Stimulated activated CD8-positive, alpha-beta memory T cell treated with anti-CD3 and anti-CD28 coated beads, Interleukin-15, amount 100 ng/mL, for 4 hours (primary cell): Measurements from ENCODE around the gene LBX2.
"Not testable (repeated sequence)": the region's sequence is repeated elsewhere in the genome, so short reads cannot be mapped to it uniquely, and the experiment has no call there.

Source experiments
- DNase-seq, 2 donors: peaks; one replicate each; pipeline ENCODE4 v3.0.0-alpha.2; 2020; ENCODE audit warnings: low read depth in 2 of 2

The LBX2 gene

DNA sequence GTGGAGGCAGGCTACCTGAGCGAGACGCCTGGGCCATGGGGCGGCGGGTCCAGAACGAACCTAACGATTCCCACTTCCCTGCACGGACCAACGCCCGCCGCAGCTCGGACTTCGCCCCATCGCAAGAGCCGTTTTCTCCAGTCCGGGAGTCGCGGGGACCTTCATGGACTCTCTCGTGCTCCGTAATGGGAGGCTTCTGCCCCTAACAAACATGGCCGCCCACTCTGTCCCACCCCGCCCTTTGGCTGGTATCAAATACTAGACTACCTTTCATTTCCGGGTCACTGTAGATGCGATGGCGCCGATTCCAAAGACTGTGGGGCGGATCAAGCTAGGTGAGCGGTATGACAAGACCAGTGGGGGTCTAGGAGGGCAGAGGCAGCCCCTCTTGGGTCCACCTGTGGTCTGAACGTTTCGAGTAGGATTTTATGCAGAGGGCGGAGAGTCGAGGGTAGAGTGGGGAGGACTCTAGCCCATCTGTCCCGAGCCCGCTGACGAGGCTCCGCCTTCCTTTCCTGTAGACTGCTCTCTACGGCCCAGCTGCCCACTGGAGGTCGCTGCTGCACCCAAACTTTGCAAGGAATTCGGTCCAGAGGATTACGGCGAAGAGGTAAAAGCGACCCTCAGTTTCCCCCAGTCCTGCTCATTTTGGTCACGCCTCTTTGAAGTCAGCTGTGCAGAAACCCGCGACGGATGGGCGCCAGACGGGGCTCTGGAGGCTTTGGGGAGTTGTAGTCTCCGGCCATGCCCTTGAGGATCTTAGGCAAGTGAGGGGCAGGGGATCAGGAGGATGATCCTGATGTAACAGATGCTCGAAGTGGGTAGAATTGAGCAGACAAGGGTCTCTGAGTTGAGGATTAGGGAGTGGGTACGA is 16.4 kb downstream of the LBX2 start, which contains the start of the genes CCDC142 and TTC31:
TSS of gene CCDC142 (minus strand) at position 198 of the 874 bp plus-strand sequence. CDS start at position 37, 161 bp downstream.
TSS of gene TTC31 (plus strand) at position 281 of the 874 bp plus-strand sequence. CDS start at position 296, 15 bp downstream.
- peak; percentile 84 to 91 for DNase-seq

DNA sequence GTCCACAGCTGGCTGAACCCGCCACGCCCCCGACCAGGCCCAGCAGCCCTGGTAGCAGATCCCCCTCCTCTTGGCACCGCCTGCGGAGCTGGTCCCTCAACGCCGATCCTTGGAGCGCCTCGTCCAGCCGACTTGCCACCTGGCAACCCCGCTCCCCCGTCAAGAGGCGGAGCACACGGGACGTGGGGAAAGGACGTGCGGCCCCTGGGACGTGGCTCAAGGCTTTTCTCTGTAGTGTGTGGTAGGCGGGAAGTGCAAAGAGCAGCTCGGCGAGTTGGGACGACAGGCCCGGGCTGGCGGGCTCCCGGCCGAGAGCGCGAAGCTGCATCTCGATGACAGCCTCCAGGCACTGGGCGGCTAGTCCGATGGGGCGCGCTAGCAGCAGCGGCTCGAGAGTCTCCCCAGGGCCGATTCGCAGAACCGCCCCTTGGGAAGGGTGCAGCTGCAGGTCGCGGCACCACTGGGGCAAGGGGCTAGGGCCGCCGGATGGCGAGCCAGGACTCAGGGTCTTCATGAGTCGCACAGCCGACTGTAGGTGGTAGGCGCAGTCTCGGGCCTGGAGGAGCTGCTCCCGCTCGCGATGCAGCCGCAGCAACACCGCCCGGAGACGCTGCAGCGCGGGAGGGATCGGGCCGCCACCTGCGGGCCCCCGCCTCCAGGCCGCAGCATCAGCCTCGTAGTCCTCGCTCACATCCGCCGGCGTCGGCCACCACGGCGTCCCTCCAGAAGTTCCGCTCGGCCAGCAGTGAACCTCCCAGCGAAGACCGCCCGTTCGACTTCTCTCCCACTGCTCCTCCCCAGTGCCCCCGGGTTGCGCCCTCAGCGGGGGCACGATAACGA is 17.2 kb downstream of the LBX2 start:
- DNase-seq, result peak; percentile 19 to 28

DNA sequence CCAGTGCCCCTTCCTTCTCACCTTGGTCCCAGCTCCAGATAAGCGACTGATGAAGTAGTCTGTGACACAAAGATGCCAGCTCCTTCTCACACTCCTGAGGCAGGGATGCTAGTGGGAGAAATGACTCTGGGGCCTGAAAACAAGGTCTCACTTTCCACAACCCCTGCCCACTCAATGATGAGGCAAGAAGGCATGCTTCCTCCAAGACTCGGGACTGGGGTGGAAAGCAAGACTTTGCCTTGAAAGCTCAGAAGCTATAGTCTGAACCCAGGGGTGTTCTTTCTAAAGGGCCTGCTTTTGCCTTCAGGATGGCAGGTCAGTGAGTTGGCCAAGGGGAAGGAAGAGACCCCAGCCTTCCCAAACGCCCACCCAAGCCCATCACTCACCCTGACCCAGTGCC is 18.0 kb downstream of the LBX2 start:
- no peak for DNase-seq

DNA sequence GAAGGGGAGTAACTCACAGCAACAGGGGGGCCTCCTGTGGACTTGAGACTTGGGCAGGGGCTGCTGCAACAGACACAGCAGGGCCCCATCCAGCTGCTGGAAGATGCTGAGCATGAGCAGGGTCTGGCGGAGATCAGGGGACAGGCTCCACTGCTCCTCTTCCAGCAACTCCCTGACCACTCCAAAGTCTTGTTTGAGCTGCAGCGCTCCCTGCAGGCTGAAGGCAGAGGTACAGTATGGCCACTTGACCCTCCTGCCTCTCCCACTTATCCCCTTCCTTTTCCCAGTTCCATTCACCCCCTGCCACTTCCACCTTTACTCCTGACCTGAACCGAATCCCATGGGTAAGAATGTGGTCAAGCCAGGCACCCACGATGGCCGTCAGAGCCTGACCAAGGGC is 24.5 kb downstream of the LBX2 start:
- DNase-seq, result no peak

DNA sequence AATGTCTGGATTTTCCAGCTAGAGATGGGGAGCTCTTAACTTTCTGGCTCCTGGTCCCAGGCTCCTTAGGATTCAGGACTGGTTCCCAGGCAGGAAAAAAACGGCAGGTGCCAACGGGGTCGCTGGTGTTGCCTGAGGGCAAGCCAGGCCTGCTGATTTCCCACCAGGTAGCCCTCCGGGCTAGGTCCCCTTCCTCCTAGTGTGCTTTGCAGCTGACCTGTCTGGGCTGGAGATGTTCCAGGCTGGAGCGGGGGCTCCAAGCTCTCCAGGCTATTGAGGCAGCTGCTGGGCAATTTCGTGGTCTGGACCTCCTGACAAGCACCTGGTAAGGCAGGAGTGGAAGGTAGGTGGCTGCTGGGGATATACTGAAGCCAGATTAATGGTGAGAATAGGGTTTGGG is 24.9 kb downstream of the LBX2 start:
- no peak for DNase-seq

DNA sequence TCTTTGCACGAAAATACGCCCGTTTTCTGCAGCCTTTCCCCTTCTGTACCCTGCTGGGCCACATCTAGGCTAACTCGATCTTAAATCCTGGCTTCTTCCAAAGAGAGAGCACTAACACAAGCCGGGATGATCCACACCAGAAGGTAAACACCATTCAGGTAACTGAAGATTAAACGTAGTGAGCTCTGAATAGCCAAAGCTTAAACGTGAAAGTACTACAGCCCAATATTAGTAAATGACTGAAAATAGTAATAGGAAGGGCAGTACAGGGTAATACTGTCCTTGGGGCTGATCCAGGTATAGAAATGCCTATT is 26.5 kb downstream of the LBX2 start:
- DNase-seq, result no peak

DNA sequence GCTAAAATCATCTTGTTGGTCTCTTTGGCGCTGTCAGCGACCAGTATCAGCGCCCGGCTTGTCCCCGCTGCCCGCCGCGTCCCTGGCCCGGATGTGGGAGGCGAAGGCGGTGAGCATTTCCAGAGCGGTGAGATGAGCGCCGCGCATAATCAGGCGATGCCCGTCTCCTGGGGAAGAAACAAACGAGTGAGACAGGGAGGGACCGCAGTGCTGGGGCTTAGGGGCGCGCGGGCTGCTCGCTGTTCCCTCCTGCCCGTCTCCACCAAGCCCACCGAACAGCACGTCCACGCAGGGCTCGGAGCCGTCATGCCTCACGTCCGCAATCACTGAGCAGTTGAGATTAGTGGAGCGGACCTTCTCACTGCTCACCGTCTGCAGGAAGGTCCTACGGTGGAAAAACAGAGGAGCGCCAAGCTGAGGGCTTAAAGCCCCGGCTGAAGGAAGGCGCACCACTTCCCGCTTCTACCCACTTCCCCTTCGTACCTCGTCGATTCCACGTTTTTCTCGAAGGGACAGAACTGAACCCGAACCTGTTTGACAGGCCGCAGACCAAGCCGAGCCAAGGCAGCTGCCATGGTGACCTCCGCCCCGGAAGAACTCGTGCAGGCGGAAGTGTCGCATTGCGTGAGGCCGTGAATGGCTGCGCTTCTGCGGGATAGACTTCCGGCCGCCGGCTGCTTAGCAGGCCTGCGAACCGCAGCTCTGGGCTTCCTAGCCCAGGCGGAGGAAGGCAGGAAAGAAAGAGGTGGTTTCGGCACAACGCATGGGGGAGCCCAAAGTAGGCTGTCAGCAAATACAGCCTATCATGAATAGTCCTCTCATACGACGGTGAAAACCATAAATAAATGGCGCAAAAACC is 27.1 kb downstream of the LBX2 start, which contains the start of gene MRPL53:
TSS of gene MRPL53 (minus strand) at position 595 of the 859 bp plus-strand sequence. CDS start at position 575, 20 bp downstream.
- DNase-seq, result peak; percentile 85 to 88

DNA sequence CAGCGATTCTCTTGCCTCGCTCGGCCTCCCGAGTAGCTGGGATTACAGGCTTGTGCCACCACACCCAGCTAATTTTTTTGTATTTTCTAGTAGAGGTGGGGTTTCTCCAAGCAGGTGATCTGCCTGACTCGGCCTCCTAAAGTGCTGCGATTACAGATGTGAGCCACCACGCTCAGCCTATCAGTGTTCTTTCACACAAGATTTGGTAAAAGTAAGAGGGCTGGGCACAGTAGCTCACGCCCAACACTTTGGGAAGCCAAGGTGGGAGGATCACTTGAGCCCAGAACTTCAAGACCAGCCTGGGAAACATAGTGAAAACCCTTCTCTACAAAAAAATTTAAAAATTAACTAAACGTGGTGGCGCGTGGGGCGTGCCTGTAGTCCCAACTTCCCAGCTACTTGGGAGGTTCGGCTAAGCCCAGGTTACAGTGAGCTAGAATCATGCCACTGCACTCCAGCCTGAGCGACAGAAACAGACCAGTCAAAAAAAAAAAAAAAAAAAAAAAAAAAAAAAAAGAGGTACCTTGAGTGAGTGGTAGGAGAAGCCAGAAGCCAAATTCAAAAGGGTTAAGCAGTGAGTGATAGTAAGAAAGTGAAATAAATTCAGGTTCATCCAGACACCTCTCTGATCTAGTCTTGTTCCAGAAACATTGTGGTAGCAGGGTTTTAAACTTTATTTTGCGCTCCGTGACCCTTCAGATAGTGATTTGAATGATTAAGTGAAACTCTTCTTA is 27.9 kb downstream of the LBX2 start:
- DNase-seq, result no peak

DNA sequence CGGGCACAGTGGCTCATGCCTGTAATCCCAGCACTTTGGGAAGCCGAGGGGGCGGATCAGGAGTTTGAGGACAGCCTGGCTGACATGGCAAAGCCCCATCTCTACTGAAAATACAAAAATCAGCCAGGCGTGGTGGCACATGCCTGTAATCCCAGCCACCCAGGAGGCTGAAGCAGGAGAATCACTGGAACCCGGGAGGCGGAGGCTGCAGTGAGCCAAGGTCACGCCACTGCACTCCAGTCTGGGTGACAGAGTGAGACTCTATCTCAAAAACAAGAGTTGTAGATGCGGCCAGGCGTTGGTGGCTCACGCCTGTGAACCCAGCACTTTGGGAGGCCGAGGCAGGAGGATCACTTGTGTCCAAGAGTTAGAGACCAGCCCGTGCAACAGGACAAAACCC is 28.7 kb downstream of the LBX2 start:
- DNase-seq, result not testable (repeated sequence)

DNA sequence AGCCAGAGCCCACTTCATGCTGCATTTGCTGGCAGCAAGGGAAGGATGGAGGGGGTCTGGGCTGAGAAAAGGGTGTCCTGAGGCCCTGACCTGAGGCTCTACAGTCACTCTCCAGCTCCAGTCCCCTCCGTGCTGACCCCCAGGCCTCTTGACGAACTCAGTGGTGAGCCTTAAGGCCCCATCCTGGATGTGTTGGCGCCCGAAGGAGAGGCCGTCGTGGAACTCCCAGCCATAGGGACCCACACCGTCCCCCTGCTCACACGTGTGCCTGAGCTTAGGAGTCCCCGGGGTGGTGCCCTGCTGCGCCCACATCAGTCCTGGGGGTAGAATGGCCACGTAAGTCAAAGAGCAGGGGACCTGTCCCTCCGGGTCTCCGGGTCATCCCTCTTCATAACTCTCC is 35.0 kb downstream of the LBX2 start:
- DNase-seq, result no peak

DNA sequence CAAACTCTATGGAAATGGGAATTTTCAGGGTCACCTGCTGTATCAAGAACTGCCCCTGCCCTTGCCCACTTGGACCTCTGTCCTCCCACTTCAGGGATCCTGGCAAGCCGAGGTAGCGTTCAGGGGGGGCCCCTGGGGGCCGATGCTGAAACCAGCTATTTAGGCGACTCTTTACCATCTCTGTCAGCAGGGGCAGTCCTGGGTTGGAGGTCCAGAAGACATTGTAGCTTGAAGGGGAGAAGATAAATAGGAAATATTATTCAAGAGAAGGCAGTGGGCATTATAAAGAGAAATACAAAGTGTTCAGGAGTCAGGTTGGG is 36.7 kb downstream of the LBX2 start:
- DNase-seq, result no peak

DNA sequence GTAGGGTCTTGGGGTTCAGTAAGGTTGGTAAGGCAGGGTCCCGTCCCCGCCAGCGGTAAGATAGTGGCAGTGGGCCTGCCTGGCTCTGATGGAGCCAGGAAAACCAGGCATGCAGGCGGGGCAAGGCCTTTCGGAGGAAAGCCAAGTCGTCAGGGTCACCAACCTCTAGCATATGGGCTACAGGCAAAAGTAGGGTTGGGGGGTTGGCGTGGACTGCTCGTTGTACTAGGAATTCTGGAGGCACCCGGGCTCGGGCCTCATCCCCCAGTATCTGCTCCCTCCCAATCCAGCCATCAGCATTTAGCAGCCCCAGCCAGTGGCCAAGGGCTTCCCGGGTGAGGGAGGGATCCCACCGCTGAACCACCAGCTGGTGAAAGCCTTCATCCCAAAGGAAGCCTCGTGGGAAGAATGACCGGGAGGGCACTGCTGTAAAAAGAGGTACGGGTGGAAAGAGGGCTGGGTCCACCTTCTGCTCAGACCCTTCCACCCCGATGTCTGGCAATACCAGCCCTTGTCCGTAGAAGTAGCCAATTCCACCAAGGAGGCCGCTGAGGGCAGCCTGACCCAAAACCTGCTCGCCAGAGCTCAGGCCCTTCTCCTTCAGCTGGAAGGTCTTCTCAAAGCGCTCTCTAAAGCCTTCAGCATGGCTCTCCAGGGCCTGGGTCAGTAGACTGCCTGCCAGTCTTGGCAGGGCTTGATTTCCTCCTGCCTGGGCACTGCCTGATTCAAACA is 37.2 kb downstream of the LBX2 start:
- no peak for DNase-seq

DNA sequence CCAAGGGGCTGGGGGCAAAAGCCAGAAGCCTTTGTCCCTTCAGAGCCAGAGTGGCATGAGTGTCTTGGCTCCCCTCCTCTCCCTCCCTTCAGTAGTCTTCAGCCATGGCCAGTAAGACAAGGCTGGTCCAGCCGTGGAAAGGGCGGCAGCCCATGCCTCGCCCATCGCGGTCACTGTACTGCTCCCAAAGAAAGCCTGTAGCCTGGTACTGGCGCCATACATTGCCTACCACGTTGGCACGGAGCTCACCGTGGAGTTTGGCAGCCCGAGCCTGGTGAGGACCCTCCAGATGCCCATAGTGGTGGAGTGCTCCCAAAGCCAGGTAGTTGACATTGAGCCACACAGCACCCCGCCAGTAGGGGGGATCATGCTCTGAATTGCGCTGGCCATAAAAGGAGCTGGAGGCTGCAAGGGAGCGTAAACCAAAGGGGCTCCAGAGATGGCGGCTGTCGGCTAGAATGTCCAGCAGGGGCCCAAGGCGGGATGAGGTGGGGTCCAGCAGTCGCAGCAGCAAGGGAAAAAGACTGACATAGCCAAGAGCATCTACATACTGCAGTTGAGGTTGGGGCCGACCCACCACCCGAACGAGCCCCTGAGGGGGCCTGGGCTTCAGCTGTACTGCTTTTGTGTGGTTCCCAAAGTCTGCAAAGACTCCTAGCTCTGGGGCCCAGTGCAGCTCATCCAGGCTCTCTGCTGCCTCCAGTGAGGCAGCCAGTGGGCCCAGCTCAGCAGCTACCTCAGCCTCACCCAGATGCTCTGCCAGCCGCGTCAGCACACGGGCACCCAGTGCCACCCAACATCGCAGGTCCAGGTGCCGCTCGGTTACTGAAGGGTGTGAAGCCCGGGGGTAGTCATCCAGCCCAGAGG is 38.0 kb downstream of the LBX2 start:
- DNase-seq, result no peak

DNA sequence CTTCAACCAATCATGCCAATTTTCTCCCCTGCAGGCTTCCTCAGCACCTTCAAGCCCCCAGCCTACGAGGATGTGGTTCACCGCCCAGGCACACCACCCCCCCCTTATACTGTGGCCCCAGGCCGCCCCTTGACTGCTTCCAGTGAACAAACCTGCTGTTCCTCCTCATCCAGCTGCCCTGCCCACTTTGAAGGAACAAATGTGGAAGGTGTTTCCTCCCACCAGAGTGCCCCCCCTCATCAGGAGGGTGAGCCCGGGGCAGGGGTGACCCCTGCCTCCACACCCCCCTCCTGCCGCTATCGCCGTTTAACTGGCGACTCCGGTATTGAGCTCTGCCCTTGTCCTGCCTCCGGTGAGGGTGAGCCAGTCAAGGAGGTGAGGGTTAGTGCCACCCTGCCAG is 39.2 kb downstream of the LBX2 start:
- not testable (repeated sequence) for DNase-seq

DNA sequence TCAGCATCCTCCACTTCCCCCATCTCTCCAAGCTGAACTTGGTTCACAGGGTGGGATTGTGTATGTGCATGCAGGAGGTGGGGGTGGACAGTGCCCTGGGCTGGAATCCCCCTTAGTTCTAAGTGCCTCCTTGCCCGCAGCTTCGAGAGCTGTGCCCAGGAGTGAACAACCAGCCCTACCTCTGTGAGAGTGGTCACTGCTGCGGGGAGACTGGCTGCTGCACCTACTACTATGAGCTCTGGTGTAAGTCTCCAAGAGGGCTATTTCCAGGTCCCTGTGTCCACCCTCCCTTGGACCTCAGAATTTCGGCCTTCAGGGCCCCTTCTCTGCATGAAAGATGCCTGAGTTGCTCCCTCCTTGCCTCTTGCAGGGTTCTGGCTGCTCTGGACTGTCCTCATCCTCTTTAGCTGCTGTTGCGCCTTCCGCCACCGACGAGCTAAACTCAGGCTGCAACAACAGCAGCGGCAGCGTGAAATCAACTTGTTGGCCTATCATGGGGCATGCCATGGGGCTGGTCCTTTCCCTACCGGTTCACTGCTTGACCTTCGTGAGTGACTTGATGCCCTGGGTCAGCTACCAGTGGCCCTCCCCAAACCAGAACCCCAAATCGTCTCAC is 39.8 kb downstream of the LBX2 start:
- DNase-seq, result not testable (repeated sequence)

DNA sequence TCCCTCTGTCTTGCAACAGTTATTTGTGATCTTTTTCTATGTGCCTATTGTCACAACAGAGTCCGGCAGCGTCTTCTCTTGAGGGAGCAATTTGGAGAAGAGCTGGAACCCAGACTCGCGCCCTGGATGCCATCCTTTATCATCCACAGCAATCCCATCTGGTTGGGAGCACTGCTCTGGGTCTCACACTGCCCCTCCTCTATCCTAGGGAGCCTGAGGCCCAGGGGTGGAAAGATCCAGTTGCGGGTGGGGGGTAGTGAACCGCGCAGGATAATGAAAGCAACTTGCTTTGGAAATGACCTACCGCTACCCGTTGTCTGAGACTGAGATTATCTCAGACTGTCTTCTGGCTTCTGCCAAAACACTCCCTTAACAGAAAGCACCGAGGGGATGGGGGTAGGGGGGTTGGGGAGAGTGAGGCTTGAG is 40.5 kb downstream of the LBX2 start:
- no peak for DNase-seq

DNA sequence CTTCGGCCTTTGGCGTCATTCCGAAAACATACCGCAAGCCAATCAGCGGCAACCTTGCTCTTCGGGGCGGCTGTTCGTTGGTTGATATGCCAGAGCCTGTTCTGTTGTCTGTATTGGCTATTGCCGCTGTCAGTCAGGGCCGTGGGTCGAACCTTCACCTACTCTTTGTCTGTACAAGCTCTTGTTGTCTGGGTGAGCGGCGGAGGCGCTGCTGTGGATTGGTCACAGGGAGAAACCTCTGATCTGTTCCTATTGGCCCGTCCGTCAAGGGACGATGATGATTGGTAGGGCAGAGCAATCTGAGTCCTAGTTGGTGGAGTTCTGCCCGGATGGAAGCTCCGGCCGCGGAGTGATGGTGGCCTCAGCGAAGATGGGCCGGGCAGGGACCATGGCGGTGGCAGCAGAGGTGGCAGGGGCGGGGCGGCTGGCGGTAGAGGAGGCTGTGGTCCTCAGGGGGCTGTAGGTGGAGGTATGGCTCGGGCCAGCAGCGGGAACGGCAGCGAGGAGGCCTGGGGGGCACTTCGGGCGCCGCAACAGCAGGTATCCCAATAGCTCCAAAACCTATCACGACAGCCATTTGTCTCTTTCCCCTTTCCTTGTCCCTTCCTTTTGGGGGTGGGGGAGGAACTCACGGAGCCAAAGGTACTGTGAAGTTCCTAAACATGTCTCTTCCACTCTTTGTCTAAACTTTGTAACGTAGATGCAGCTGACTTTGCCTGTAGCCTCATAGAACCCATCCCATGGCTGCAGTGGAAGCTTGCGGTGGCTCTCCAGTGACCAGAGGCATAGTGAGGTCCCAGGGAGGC is 41.1 kb downstream of the LBX2 start, which contains the start of gene WBP1:
TSS of gene WBP1 (plus strand) at position 307 of the 806 bp plus-strand sequence. CDS start at position 472, 165 bp downstream.
- peak; percentile 97 to 100 for DNase-seq
